ENCODE measurements around the gene CFAP69.

DNA sequence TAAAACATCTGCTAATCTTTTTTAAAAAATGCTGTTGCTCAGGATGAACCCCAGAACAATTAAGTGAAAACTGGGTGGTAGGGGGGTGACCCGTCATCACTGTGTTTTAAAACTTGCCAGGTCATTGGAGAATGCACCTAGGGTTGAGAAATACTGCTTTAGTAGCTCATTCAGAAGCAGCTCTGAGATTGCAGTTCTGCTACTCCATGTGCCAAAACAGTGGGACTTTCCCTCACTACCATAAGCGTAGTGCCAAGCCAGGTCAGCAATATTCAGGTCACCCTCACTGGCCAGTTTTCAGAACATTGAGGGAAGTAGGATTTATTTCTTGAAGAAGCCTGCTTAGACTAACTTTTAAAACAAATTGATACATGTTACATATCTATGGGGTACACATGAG is 28.2 kb upstream of the CFAP69 start:
- TF ChIP-seq, protein P1, sequence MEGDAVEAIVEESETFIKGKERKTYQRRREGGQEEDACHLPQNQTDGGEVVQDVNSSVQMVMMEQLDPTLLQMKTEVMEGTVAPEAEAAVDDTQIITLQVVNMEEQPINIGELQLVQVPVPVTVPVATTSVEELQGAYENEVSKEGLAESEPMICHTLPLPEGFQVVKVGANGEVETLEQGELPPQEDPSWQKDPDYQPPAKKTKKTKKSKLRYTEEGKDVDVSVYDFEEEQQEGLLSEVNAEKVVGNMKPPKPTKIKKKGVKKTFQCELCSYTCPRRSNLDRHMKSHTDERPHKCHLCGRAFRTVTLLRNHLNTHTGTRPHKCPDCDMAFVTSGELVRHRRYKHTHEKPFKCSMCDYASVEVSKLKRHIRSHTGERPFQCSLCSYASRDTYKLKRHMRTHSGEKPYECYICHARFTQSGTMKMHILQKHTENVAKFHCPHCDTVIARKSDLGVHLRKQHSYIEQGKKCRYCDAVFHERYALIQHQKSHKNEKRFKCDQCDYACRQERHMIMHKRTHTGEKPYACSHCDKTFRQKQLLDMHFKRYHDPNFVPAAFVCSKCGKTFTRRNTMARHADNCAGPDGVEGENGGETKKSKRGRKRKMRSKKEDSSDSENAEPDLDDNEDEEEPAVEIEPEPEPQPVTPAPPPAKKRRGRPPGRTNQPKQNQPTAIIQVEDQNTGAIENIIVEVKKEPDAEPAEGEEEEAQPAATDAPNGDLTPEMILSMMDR (IDR thresholded peaks at IDR 0.05), result no peak
- TF ChIP-seq POLR2AphosphoS5 (IDR thresholded peaks at IDR 0.05), result no peak

Data from esophagus muscularis mucosa (tissue), 3 donors.